ENCODE measurements around the gene RARA. TPM values are rescaled to one million over a fixed set of nuclear protein-coding genes. Genes with fewer than 3 reads are reported as not detected.
"Not testable (repeated sequence)": the region's sequence is repeated elsewhere in the genome, so short reads cannot be mapped to it uniquely, and the experiment has no call there.

RARA gene
- polyA plus RNA-seq, 12 donors, result 43.8 to 85.4 (median 55.1) TPM; not detected in 1

DNA sequence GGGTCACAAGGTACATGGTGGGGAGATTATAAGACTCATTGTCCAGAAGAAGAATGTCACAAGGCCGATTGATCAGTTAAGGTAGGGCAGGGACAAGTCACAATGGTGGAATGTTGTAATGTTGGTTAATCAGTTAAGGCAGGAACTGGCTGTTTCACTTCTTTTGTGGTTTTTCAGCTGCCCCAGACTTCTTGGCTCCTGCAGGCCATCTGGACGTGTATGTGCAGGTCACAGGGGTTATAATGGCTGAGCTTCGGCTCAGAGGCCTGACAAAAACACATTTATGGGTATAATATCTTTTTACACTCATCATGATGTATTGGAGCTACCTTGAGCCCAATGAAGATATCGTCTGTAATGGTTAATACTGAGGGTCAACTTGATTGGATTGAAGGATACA is 63.7 kb downstream of the RARA start:
- not testable (repeated sequence) for DNase-seq

DNA sequence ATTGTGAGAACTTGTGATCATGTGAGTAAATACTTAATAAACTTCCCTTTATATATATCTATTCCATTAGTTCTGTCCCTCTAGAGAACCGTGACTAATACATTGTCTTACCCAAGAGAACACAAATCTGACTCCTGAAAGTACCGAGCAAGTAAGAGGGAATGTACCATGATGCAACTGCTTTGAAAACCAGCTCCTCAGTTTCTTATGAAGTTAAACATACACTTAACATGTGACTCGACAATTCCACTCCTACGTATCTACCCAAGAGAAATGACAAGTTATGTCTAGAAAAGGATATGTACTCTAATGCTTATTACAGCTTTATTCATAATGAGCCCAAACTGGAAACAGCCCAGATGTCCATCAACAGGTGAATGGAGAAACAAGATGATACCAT is 64.3 kb downstream of the RARA start:
- no peak for DNase-seq

- no peak for DNase-seq
Observed at GRCh38 chr17:40373999-40374398, 65.0 kb downstream of the RARA start.

GRCh38 chr17:40374821-40375498 is 66.0 kb downstream of the RARA start:
- no peak for DNase-seq

- DNase-seq, result not testable (repeated sequence)
Observed at GRCh38 chr17:40375786-40376185, 66.8 kb downstream of the RARA start.

DNA sequence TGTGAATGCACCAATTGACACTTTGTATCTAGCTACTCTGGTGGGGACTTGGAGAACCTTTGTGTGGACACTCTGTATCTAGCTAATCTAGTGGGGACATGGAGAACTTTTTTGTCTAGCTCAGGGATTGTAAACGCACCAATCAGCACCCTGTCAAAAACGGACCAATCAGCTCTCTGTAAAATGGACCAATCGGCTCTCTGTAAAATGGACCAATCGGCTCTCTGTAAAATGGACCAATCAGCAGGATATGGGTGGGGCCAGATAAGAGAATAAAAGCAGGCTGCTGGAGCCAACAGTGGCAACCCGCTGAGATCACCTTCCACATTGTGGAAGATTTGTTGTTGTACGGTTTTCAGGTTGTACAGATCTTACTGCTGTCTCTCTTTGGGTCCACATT is 67.6 kb downstream of the RARA start:
- DNase-seq, result not testable (repeated sequence)

GRCh38 chr17:40377832-40378231 is 68.9 kb downstream of the RARA start:
- no peak for DNase-seq

- DNase-seq, result no peak
Observed at GRCh38 chr17:40378966-40379365, 70.0 kb downstream of the RARA start.

DNA sequence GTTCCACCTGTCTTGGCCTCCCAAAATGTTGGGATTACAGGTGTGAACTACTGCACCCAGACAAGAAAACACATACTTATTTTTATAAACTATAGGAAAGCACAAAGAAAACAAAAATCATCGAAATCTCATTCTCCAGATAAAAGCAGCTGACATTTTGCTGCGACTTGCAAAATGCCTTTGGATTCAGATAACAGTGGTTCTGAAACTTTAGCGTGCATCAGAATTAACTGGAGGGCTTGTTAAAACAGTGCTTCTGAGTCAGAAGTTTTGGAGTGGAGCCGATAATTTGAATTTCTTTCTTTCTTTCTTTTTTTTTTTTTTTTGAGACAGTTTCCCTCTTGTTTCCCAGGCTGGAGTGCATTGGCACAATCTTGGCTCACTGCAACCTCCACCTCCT is 73.3 kb downstream of the RARA start:
- DNase-seq, result no peak

DNA sequence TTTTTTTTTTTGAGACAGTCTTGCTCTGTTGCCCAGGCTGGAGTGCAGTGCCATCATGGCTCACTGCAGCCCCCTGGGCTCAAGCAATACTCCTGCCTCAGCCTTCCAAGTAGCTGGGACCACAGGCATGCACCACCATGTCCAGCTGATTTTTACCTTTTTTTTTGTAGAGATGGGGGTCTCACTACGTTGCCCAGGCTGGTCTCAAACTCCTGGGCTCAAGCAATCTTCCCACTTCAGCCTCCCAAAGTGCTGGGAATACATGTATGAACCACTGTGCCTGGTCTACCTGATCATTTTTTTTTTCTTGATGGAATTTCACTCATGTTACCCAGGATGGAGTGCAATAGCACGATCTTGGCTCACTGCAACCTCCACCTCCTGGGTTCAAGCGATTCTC is 77.6 kb downstream of the RARA start:
- not testable (repeated sequence) for DNase-seq

GRCh38 chr17:40399185-40399584 is 90.2 kb downstream of the RARA start:
- peak; percentile 60 for DNase-seq

GRCh38 chr17:40402668-40403067 is 93.7 kb downstream of the RARA start:
- DNase-seq, result no peak

DNA sequence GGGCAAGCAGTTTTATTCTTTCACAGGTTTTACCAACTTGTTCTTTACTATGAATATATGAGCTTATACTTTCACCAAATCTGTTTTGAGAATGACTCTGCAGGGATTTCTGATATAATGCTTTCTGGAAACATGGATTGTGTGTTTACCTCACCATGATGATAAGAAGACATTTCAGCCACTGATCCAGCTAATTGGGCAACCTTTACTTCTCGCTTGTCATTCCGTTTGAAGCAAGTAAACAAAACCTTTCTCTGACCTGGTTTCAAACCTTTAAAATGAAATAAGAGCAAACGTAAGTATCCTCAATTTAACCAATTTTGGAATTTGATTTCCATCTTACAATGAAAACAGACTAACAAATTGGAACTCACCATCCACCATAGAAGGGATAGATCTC is 95.0 kb downstream of the RARA start:
- no peak for DNase-seq

Other genes starting within 250 kb of the RARA start
- gene THRA, start 246.2 kb upstream of the RARA start, polyA plus RNA-seq (ENCODE audit: insufficient read length in 12 of 12), result 10 to 100 TPM in 11 of 12 donors, not detected in 1; 50.5 to 83.8 (median 63.6) TPM
- 10 to 100 TPM in 1 of 12 donors, 1 to 10 TPM in 9, not detected in 2; 1.7 to 12.3 (median 3.4) TPM for gene NR1D1, start 208.6 kb upstream of the RARA start, polyA plus RNA-seq (ENCODE audit: insufficient read length in 12 of 12)
- gene MSL1, start 187.2 kb upstream of the RARA start, polyA plus RNA-seq (ENCODE audit: insufficient read length in 12 of 12), result 100 to 1,000 TPM in 10 of 12 donors, 10 to 100 TPM in 1, not detected in 1; 95.6 to 172 (median 129) TPM
- 100 to 1,000 TPM in 1 of 12 donors, 10 to 100 TPM in 10, not detected in 1; 54.5 to 130 (median 62.1) TPM for gene CASC3, start 168.6 kb upstream of the RARA start, polyA plus RNA-seq (ENCODE audit: insufficient read length in 12 of 12)
- gene RAPGEFL1, start 131.7 kb upstream of the RARA start, polyA plus RNA-seq (ENCODE audit: insufficient read length in 12 of 12), result 10 to 100 TPM in 5 of 12 donors, 1 to 10 TPM in 6, not detected in 1; 4.4 to 25.8 (median 8.0) TPM
- 10 to 100 TPM; 12.7 to 73.8 (median 16.8) TPM for gene WIPF2, start 89.9 kb upstream of the RARA start, polyA plus RNA-seq (ENCODE audit: insufficient read length in 12 of 12)
- 10 to 100 TPM in 7 of 12 donors, 1 to 10 TPM in 4, not detected in 1; 7.5 to 17.4 (median 12.3) TPM for gene CDC6, start 21.3 kb upstream of the RARA start, polyA plus RNA-seq (ENCODE audit: insufficient read length in 12 of 12)
- gene GJD3, start 55.6 kb downstream of the RARA start, polyA plus RNA-seq (ENCODE audit: insufficient read length in 12 of 12), result under 1 TPM in 1 of 12 donors, not detected in 11; 0.26 TPM
- gene TOP2A, start 108.7 kb downstream of the RARA start, polyA plus RNA-seq (ENCODE audit: insufficient read length in 12 of 12), result 100 to 1,000 TPM in 4 of 12 donors, 10 to 100 TPM in 8; 42.0 to 251 (median 81.6) TPM
- gene IGFBP4, start 134.3 kb downstream of the RARA start, polyA plus RNA-seq (ENCODE audit: insufficient read length in 12 of 12), result 100 to 1,000 TPM in 11 of 12 donors, not detected in 1; 182 to 333 (median 234) TPM
- gene TNS4, start 192.4 kb downstream of the RARA start, polyA plus RNA-seq (ENCODE audit: insufficient read length in 12 of 12), result 1 to 10 TPM in 3 of 12 donors, under 1 TPM in 4, not detected in 5; 0.04 to 6.8 (median 0.15) TPM